SK-N-MC (cell line): ENCODE results near the gene PLXNB3.

Source experiments
- DNase-seq: peaks from one replicate; pipeline ENCODE4 v3.0.0-alpha.2; 2011; ENCODE audit warnings: low read depth, low spot score
- H3K27ac ChIP-seq: fragments of 200-600 bp; sonication (generic); 2 replicates; pipeline ENCODE4 v1.5.1; 2016; ENCODE audit warnings: mixed run types
- H3K36me3 ChIP-seq: fragments of 200-600 bp; sonication (generic); 2 replicates; pipeline ENCODE4 v1.6.1; 2017; ENCODE audit warnings: antibody characterized with exemption, low read length, mixed read lengths; ENCODE audit not compliant: insufficient read depth
- H3K4me3 ChIP-seq: fragments of 200-600 bp; sonication (generic); 2 replicates; pipeline ENCODE4 v1.5.1; 2016
- H3K9ac ChIP-seq: fragments of 200-600 bp; sonication (generic); 2 replicates; pipeline ENCODE4 v1.8.0; 2017; ENCODE audit warnings: mixed run types, mixed read lengths; ENCODE audit not compliant: insufficient read length
- H3K9me3 ChIP-seq: fragments of 200-600 bp; sonication (generic); 2 replicates; pipeline ENCODE4 v1.6.1; 2017; ENCODE audit warnings: low read depth, mild to moderate bottlenecking, antibody characterized with exemption, low read length, moderate library complexity, mixed read lengths
- EZH2 ChIP-seq: fragments of 200-600 bp; sonication (generic); IDR thresholded peaks from one replicate; pipeline ENCODE4 v1.6.1; 2017; ENCODE audit warnings: antibody characterized with exemption
- FOXP2 ChIP-seq: optimal IDR thresholded peaks from 2 replicates; pipeline ENCODE3; 2011; ENCODE audit warnings: mild to moderate bottlenecking, moderate library complexity; ENCODE audit not compliant: insufficient read depth; ENCODE audit errors: extremely low read length, control extremely low read depth
- POLR2AphosphoS5 ChIP-seq: IDR thresholded peaks from 2 replicates; pipeline ENCODE4 v1.6.1; 2012; ENCODE audit warnings: mild to moderate bottlenecking, low read depth, low read length, borderline replicate concordance

Gene PLXNB3

GRCh38 chrX:153724252-153725038, 39.6 kb upstream of the PLXNB3 start, which contains the start of the genes ABCD1 and BCAP31:
Gene ABCD1 (plus strand): TSS chrX:153724856. CDS start chrX:153725267, 411 bp downstream.
Gene BCAP31 (minus strand): TSS chrX:153724387. CDS start chrX:153723244, 1,143 bp downstream.
- H3K9me3 ChIP-seq: no peaks in the 10 kb centered on the region
- peak within 1 kb of the TSS; percentile 42; the same call in 1 of the 2 replicates for H3K27ac ChIP-seq

GRCh38 chrX:153725039-153725831, 38.8 kb upstream of the PLXNB3 start:
- Histone ChIP-seq H3K4me3 (peak overlapping the region; percentile 81), H3K9ac (peak overlapping the region; percentile 59), H3K27ac (peak overlapping the region; percentile 42; the same call in 1 of the 2 replicates), H3K36me3 (peaks cover 18% of the 10 kb centered on the region), H3K9me3 (no peaks in the 10 kb centered on the region)
- DNase-seq: no peak
- TF ChIP-seq EZH2: no peak
- TF ChIP-seq POLR2AphosphoS5: no peak
- no peak for TF ChIP-seq FOXP2

More at GRCh38 chrX:153724252-153725038, 39.6 kb upstream of the PLXNB3 start, which contains the start of the genes ABCD1 and BCAP31:
- peak within 1 kb of the TSS; percentile 81 for H3K4me3 ChIP-seq
- peaks cover 25% of the 10 kb centered on the region for H3K36me3 ChIP-seq
- TF ChIP-seq EZH2 (no peak), POLR2AphosphoS5 (peak; percentile 56)
- no peak for DNase-seq
- peak within 1 kb of the TSS; percentile 81 for H3K9ac ChIP-seq

GRCh38 chrX:153725832-153726285, 38.2 kb upstream of the PLXNB3 start:
- Histone ChIP-seq H3K27ac (no peak overlapping the region), H3K9me3 (no peaks in the 10 kb centered on the region), H3K9ac (no peak overlapping the region), H3K4me3 (no peak overlapping the region), H3K36me3 (peaks cover 12% of the 10 kb centered on the region)
- no peak for DNase-seq
- TF ChIP-seq POLR2AphosphoS5 (no peak), FOXP2 (no peak), EZH2 (no peak)

GRCh38 chrX:153726286-153727122, 37.5 kb upstream of the PLXNB3 start:
- TF ChIP-seq EZH2 (no peak), POLR2AphosphoS5 (no peak), FOXP2 (no peak)
- Histone ChIP-seq H3K27ac (peak overlapping the region; percentile 60), H3K9ac (no peak overlapping the region), H3K36me3 (peaks cover 10% of the 10 kb centered on the region), H3K9me3 (no peaks in the 10 kb centered on the region), H3K4me3 (peak overlapping the region; percentile 61)
- no peak for DNase-seq

GRCh38 chrX:153727123-153727931, 36.7 kb upstream of the PLXNB3 start:
- Histone ChIP-seq H3K27ac (peak overlapping the region; percentile 60), H3K36me3 (peaks cover 4% of the 10 kb centered on the region), H3K4me3 (peak overlapping the region; percentile 61), H3K9me3 (no peaks in the 10 kb centered on the region), H3K9ac (no peak overlapping the region)
- no peak for DNase-seq
- TF ChIP-seq EZH2 (no peak), POLR2AphosphoS5 (no peak), FOXP2 (no peak)

GRCh38 chrX:153728095-153728494, 36.0 kb upstream of the PLXNB3 start:
- TF ChIP-seq POLR2AphosphoS5 (no peak), EZH2 (no peak), FOXP2 (no peak)
- Histone ChIP-seq H3K9me3 (no peaks in the 10 kb centered on the region), H3K27ac (no peak overlapping the region), H3K4me3 (no peak overlapping the region), H3K9ac (no peak overlapping the region), H3K36me3 (no peaks in the 10 kb centered on the region)
- DNase-seq: no peak
